Astrocyte of the cerebellum (primary cell): ENCODE measurements around the gene TSPOAP1.

Experiments used
- DNase-seq: peaks from one replicate; pipeline ENCODE4 v3.0.0-alpha.2; 2011; ENCODE audit warnings: low read depth
- H3K4me3 ChIP-seq: 2 replicates; pipeline ENCODE4 v1.5.1; 2011; ENCODE audit warnings: mild to moderate bottlenecking, low read depth, low read length, moderate library complexity
- in situ Hi-C: cut with HindIII; loops from 2 replicates; pipeline ENCODE4 v1.10.0; 2017; ENCODE audit warnings: low sequenced_read_pairs
- TF ChIP-seq, protein P1 (sequence below): IDR thresholded peaks from 2 replicates; pipeline ENCODE4 v1.5.1; 2012; ENCODE audit warnings: low read length, low read depth, moderate library complexity, mild to moderate bottlenecking; ENCODE audit errors: missing control alignments

Gene TSPOAP1

GRCh38 chr17:58308173-58308984, 20.2 kb downstream of the TSPOAP1 start:
- in situ Hi-C loops: no loop called here
- TF ChIP-seq, protein P1, sequence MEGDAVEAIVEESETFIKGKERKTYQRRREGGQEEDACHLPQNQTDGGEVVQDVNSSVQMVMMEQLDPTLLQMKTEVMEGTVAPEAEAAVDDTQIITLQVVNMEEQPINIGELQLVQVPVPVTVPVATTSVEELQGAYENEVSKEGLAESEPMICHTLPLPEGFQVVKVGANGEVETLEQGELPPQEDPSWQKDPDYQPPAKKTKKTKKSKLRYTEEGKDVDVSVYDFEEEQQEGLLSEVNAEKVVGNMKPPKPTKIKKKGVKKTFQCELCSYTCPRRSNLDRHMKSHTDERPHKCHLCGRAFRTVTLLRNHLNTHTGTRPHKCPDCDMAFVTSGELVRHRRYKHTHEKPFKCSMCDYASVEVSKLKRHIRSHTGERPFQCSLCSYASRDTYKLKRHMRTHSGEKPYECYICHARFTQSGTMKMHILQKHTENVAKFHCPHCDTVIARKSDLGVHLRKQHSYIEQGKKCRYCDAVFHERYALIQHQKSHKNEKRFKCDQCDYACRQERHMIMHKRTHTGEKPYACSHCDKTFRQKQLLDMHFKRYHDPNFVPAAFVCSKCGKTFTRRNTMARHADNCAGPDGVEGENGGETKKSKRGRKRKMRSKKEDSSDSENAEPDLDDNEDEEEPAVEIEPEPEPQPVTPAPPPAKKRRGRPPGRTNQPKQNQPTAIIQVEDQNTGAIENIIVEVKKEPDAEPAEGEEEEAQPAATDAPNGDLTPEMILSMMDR: peak; percentile 31
- no peak overlapping the region for H3K4me3 ChIP-seq
- DNase-seq: no peak

- in situ Hi-C loops: no loop called here
- no peak for DNase-seq
- TF ChIP-seq, protein P1: no peak
- H3K4me3 ChIP-seq: no peak overlapping the region
Observed at GRCh38 chr17:58307468-58308172, 21.0 kb downstream of the TSPOAP1 start.

DNA sequence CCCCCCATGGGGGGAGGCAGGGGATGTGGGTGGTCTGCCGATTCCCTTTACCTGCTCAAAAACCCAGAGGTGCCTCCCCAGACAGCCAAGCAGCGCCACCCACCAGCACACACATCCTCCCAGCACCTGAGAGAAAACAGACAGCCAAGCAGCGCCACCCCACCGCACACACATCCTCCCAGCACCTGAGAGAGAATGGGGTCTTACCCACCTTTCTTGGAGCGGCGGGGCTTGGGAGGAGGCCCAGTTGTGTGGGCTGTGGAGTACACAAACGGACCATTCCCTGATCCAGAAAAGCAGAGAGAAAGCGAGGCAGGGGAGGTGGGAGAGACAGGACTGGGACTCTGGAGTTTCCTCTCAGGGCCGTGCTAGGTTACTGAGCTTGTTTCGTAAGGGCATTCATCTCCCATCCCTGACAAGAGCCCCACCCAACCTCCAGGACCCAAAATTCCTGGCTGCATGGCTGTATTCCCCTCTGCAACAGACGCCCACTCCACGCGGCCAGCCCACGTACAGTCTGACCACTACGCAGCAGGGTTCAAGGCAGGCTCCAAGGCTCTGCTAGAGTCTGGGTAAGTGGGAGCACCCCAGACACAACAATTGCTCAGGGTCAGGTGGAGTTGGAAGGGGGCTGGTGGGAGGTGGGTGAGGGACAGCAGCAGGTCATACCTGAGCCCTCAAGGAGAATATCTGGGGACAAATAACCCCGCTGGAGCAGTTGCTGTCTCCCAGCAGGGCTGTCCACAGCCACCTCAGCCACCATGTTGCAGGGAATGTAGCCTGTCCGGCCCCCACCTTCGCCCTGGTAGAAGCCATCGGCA, 22.3 kb downstream of the TSPOAP1 start:
- TF ChIP-seq, protein P1: no peak
- H3K4me3 ChIP-seq: no peak overlapping the region
- no peak for DNase-seq
- in situ Hi-C loops: no loop called here

GRCh38 chr17:58305626-58306025, 23.0 kb downstream of the TSPOAP1 start:
- no peak overlapping the region for H3K4me3 ChIP-seq
- in situ Hi-C loops: no loop called here
- TF ChIP-seq, protein P1: no peak
- DNase-seq: no peak

DNA sequence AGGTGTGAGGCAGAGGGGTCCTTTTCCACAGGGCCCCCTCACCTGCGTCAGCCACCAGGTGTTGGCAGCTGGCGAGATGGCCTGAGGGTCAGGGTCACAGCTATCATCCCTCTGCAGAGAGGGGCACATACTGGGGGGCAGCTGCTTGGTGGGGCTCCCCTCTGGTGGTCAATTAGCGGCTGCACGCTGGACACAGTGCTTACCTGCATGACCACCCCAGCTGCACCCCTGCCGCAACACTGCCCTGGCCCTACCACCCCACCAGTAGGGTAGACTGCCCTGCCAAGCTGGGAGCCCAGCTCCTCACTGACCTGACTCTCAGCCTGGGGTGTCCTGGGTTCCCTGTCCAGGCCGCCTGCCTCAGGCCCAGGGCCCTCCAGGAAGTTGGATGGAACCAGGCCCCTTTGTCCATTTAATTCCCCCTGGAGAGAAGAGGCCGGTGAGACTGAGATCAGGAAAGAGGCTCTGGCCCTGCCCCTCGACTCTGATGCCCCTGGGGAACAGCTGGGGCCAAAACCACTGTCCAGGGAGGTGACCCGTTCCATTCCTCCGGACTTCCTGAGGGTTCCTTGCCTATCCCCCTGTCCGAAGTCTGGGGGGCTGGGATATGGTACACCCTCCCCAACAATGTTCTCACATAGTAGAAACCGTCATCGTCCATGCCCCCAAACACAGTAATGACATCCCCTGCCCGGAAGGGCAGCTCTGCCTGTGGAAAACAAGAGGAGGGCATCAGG, 23.7 kb downstream of the TSPOAP1 start:
- TF ChIP-seq, protein P1: no peak
- in situ Hi-C loops: no loop called here
- no peak for DNase-seq
- H3K4me3 ChIP-seq: no peak overlapping the region
